ENCODE data around the gene PGAP6. TPM values are rescaled to one million over a fixed set of nuclear protein-coding genes. Genes with fewer than 3 reads are reported as not detected.
"Not testable (repeated sequence)": the region's sequence is repeated elsewhere in the genome, so short reads cannot be mapped to it uniquely, and the experiment has no call there.

Gene PGAP6
- polyA plus RNA-seq, 2 of the 4 experiments (the other 2 are of a cell fraction): 25.9 to 38.1 TPM

GRCh38 chr16:392450-393030 is 10.8 kb upstream of the PGAP6 start:
- Histone ChIP-seq H3K4me3 (no peak overlapping the region), H3K27ac (no peak overlapping the region), H3K4me1 (peaks cover 8% of the 10 kb centered on the region; the same call in 1 of the 3 replicates), H3K4me2 (no peak overlapping the region), H3K9me3 (0 out of 3 replicates have a peak, but pooled peaks cover 2% of the 10 kb centered on the region)
- DNase-seq (ENCODE audit: low read depth in 1 of 2, low spot score in 1 of 2) (no peak), FAIRE-seq (no peak), ATAC-seq (no peak)
- ChIA-PET POLR2A (no interaction called here), CTCF (interaction anchor here (0.6 to 3.8 kb wide), 11 partner anchors 9 to 268 kb away, joined by 3 to 14 read pairs (median 3); partner anchors contain the start of genes DECR2, PGAP6 and RAB11FIP3)
- TF ChIP-seq, protein P1, sequence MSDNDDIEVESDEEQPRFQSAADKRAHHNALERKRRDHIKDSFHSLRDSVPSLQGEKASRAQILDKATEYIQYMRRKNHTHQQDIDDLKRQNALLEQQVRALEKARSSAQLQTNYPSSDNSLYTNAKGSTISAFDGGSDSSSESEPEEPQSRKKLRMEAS (IDR thresholded peaks at IDR 0.05): no peak
- no peak for TF ChIP-seq ZSCAN20 (CRISPR knock-in tag; IDR thresholded peaks at IDR 0.05)
- TF ChIP-seq HOXB13 (CRISPR knock-in tag; IDR thresholded peaks at IDR 0.05; ENCODE audit: low read depth): no peak
- TF ChIP-seq TFCP2L1 (CRISPR knock-in tag; IDR thresholded peaks at IDR 0.05): no peak
- 92% methylated on average over 7 of the region's 7 CpGs for WGBS (ENCODE audit: missing lambda C conversion rate)

DNA sequence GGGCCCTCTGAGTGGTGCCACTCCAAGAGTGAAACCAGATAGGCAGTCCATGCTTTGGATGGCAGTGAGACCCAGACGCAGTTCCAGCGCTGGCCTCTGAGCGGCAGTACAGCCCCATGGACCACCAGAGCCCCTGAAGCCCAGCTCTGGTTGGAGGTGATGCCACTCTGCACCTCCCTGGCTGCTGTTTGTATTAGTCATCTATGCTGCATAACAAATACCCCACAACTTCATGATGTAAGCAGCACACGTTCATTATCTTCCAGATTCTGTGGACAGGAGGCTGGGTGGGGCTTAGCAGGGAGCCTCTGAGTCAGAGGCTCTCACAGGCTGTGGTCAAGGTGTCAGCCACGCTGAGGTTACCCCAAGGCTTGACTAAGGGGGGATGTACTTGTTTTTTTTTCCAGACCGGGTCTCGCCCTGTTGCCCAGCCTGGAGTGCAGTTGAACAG is 10.1 kb upstream of the PGAP6 start:
- peak; percentile 76 to 83 for DNase-seq (ENCODE audit: low read depth in 1 of 2, low spot score in 1 of 2)
- peak; percentile 70 to 82 for ATAC-seq
- Histone ChIP-seq H3K27ac (no peak overlapping the region), H3K9me3 (0 out of 3 replicates have a peak, but pooled peaks cover 2% of the 10 kb centered on the region), H3K4me2 (no peak overlapping the region), H3K4me1 (peaks cover 8% of the 10 kb centered on the region; the same call in 1 of the 3 replicates), H3K4me3 (no peak overlapping the region)
- POLR2A ChIA-PET: no interaction called here
- CTCF ChIA-PET: interaction anchor here (0.6 to 3.8 kb wide), 11 partner anchors 9 to 269 kb away, joined by 3 to 14 read pairs (median 3); partner anchors contain the start of genes DECR2, PGAP6 and RAB11FIP3
- 71% methylated on average over 7 of the region's 7 CpGs for WGBS (ENCODE audit: missing lambda C conversion rate)
- TF ChIP-seq ELK1 (IDR thresholded peaks at IDR 0.05; ENCODE audit: low read depth, low read length) (no peak), RCOR1 (IDR thresholded peaks at IDR 0.05; ENCODE audit: low read depth, low read length) (peak; percentile 92; the same call in 1 of the 2 replicates), CTCF (IDR thresholded peaks at IDR 0.05) (peak; percentile 54), RAD21 (conservative IDR thresholded peaks at IDR 0.05 in 1 of 2, IDR thresholded peaks at IDR 0.05 in 1 of 2) (peak; percentile 69 to 90), KDM1A (IDR thresholded peaks at IDR 0.05; ENCODE audit: low read depth) (peak; percentile 34; the same call in 1 of the 2 replicates), FOSL2 (IDR thresholded peaks at IDR 0.05) (no peak), FOSL2 (CRISPR knock-in tag; IDR thresholded peaks at IDR 0.05) (peak; percentile 71), SMC3 (IDR thresholded peaks at IDR 0.05) (peak; percentile 21; the same call in 1 of the 3 replicates)
- TF ChIP-seq, protein P2, sequence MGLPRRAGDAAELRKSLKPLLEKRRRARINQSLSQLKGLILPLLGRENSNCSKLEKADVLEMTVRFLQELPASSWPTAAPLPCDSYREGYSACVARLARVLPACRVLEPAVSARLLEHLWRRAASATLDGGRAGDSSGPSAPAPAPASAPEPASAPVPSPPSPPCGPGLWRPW (IDR thresholded peaks at IDR 0.05): no peak
- no peak for FAIRE-seq

DNA sequence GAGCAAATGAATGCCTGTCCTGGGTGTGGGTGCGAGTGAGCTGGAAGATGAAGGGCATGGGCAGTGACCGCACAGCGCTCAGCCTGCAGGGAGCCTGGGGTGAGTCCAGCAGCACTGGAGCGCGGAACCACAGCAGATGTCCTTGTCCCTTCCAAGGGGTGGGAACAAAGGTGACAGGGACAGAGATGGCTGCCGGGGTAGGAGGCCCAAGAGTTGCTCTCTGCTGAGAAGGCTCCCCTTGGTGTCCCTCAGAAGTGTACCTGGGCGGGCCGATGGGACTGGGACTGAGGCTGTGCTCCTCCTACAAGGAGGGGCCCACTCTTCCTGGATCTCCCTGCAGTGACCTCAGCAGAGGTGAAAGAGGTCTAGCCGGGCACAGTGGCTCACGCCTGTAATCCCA is 7.6 kb upstream of the PGAP6 start:
- TF ChIP-seq EHF (CRISPR knock-in tag; IDR thresholded peaks at IDR 0.05): no peak
- no peak for TF ChIP-seq CBX2 (IDR thresholded peaks at IDR 0.05; ENCODE audit: borderline replicate concordance, low read depth)
- TF ChIP-seq SMC3 (IDR thresholded peaks at IDR 0.05): no peak
- TF ChIP-seq POLR2AphosphoS2 (conservative IDR thresholded peaks at IDR 0.05; ENCODE audit: low read length): no peak
- TF ChIP-seq KDM5A (IDR thresholded peaks at IDR 0.05): no peak
- no peak for TF ChIP-seq MAZ (IDR thresholded peaks at IDR 0.05; ENCODE audit: borderline replicate concordance, low read depth, low read length)
- TF ChIP-seq, protein P2 (IDR thresholded peaks at IDR 0.05): no peak
- TF ChIP-seq MAFK (IDR thresholded peaks at IDR 0.05; ENCODE audit: partially characterized antibody): no peak
- TF ChIP-seq FOSB (CRISPR knock-in tag; IDR thresholded peaks at IDR 0.05): no peak
- TF ChIP-seq CHD4 (IDR thresholded peaks at IDR 0.05; ENCODE audit: borderline replicate concordance): no peak
- no peak for TF ChIP-seq PHF8 (IDR thresholded peaks at IDR 0.05; ENCODE audit: borderline replicate concordance, low read depth)
- DNase-seq (ENCODE audit: low read depth in 1 of 2, low spot score in 1 of 2) (no peak), FAIRE-seq (no peak), ATAC-seq (no peak)
- ChIA-PET POLR2A (no interaction called here), CTCF (interaction anchor here (0.6 to 1.6 kb wide), 2 partner anchors 18 to 27 kb away, joined by 3 to 7 read pairs; no protein-coding TSS in a partner anchor)
- WGBS (ENCODE audit: missing lambda C conversion rate): 90% methylated on average over 9 of the region's 10 CpGs
- Histone ChIP-seq H3K4me3 (no peak overlapping the region), H3K27ac (no peak overlapping the region), H3K4me1 (no peaks in the 10 kb centered on the region), H3K4me2 (no peak overlapping the region), H3K9me3 (0 out of 3 replicates have a peak, but pooled peaks cover 2% of the 10 kb centered on the region)

DNA sequence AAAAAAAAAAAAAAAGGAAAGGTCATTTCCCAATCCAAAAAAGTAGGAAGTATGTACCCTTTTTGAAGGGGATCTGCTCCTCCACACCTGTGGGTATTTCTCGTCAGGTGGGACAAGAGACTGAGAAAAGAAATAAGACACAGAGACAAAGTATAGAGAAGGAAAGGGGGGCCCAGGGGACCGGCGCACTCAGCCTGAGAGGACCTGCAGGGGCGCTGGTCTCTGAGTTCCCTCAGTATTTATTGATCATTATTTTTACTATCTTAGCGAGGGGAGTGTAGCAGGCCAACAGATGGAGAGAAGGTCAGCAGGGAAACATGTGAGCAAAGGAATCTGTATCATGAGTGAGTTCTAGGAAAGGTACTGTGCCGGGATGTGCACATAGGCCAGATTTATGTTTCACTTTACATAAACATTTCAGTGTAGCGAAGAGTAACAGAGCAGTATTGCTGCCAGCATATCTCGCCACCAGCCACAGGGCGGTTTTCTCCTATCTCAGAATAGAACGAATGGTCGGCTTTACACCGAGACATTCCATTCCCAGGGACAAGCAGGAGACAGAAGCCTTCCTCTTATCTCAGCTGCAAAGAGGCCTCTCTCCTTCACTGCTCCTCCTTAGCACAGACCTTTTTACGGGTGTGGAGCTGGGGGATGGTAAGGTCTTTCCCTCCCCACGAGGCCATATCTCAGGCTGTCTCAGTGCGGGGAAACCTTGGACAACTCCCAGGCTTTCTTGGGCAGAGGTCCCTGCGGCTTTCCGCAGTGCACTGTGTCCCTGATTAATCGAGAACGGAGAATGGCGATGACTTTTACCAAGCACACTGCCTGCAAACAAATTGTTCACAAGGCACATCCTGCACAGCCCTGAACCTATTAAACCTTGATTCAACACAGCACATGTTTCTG is 6.2 kb upstream of the PGAP6 start:
- 83% methylated on average over 20 of the region's 20 CpGs for WGBS (ENCODE audit: missing lambda C conversion rate)
- H3K4me1 ChIP-seq; DNase-seq (ENCODE audit: low read depth in 1 of 2, low spot score in 1 of 2); FAIRE-seq; H3K4me3 ChIP-seq; H3K27ac ChIP-seq; H3K9me3 ChIP-seq; ATAC-seq; H3K4me2 ChIP-seq; CTCF ChIA-PET: not testable (repeated sequence)
- POLR2A ChIA-PET: interaction anchor here (0.7 to 1.5 kb wide), 2 partner anchors 12 to 312 kb away, joined by 4 to 5 read pairs; no protein-coding TSS in a partner anchor
